Activated gamma-delta T cell treated with Interleukin-2 at 50 U/mL for 16 hours (primary cell): ENCODE results near the gene GTF2H1.
A peak's percentile ranks its signal among the peaks of the same experiment; 100 is the strongest.
"Not testable (repeated sequence)": the region's sequence is repeated elsewhere in the genome, so short reads cannot be mapped to it uniquely, and the experiment has no call there.

Experiments
- DNase-seq: peaks from one replicate; pipeline ENCODE4 v3.0.0-alpha.2; 2020

The GTF2H1 gene

GRCh38 chr11:18383388-18384156 lies 61.2 kb downstream of the GTF2H1 start:
- DNase-seq = peak; percentile 44

GRCh38 chr11:18384157-18384641 lies 61.8 kb downstream of the GTF2H1 start:
- no peak for DNase-seq

GRCh38 chr11:18390088-18390487 lies 67.7 kb downstream of the GTF2H1 start:
- DNase-seq = no peak

GRCh38 chr11:18392434-18393321 lies 70.3 kb downstream of the GTF2H1 start:
- no peak for DNase-seq

- DNase-seq = no peak
Observed at GRCh38 chr11:18393581-18394274, 71.4 kb downstream of the GTF2H1 start.

- peak; percentile 99 for DNase-seq
Observed at GRCh38 chr11:18394275-18394927, 72.0 kb downstream of the GTF2H1 start, which contains the start of gene LDHA. LDHA (plus strand) TSS chr11:18394563; CDS start chr11:18396843, 2,280 bp downstream.

- no peak for DNase-seq
Observed at GRCh38 chr11:18394928-18395734, 72.8 kb downstream of the GTF2H1 start.

- peak; percentile 90 for DNase-seq
Observed at GRCh38 chr11:18395735-18396504, 73.6 kb downstream of the GTF2H1 start.

- DNase-seq = no peak
Observed at GRCh38 chr11:18397921-18398320, 75.6 kb downstream of the GTF2H1 start.

GRCh38 chr11:18401077-18401476 lies 78.7 kb downstream of the GTF2H1 start:
- not testable (repeated sequence) for DNase-seq

GRCh38 chr11:18404062-18404461 lies 81.7 kb downstream of the GTF2H1 start:
- no peak for DNase-seq

- not testable (repeated sequence) for DNase-seq
Observed at GRCh38 chr11:18407400-18407799, 85.0 kb downstream of the GTF2H1 start.

- DNase-seq = no peak
Observed at GRCh38 chr11:18408558-18409291, 86.4 kb downstream of the GTF2H1 start.

GRCh38 chr11:18416459-18416858 lies 94.1 kb downstream of the GTF2H1 start:
- DNase-seq = no peak
